Mononuclear cell (primary cell): ENCODE measurements around the gene LAMTOR4. TPM values are rescaled to one million over a fixed set of nuclear protein-coding genes. Genes with fewer than 3 reads are reported as not detected.
A peak's percentile ranks its signal among the peaks of the same experiment; 100 is the strongest.
"Not testable (repeated sequence)": the region's sequence is repeated elsewhere in the genome, so short reads cannot be mapped to it uniquely, and the experiment has no call there.

Source experiments
- H3K27me3 ChIP-seq: 2 replicates; pipeline ENCODE4 v1.6.0; 2011; ENCODE audit warnings: low read length, control low read depth; ENCODE audit not compliant: insufficient read depth
- H3K4me1 ChIP-seq: 2 replicates; pipeline ENCODE4 v1.5.1; 2011; ENCODE audit warnings: mild to moderate bottlenecking, low read length, control low read depth; ENCODE audit not compliant: insufficient read depth
- H3K4me3 ChIP-seq: 2 replicates; pipeline ENCODE4 v1.5.1; 2011; ENCODE audit warnings: mild to moderate bottlenecking, low read length, moderate library complexity
- H3K9me3 ChIP-seq: 2 replicates; pipeline ENCODE4 v1.5.1; 2011; ENCODE audit warnings: low read depth, mild to moderate bottlenecking, control low read depth, low read length
- total RNA-seq: library from RNA; depleted of rRNA; stranded (reverse); fragments of >200 nt; gene quantifications from one replicate; pipeline ENCODE4 v1.2.3, GENCODE V29; 2012

Gene LAMTOR4
- total RNA-seq, 1 donor, result 102 TPM

GRCh38 chr7:100118388-100119071 lies 30.2 kb upstream of the LAMTOR4 start:
- H3K9me3 ChIP-seq, result no peaks in the 10 kb centered on the region
- H3K4me1 ChIP-seq, result peaks cover 34% of the 10 kb centered on the region
- no peaks in the 10 kb centered on the region for H3K27me3 ChIP-seq
- peak overlapping the region; percentile 83 for H3K4me3 ChIP-seq

GRCh38 chr7:100119072-100119969 lies 29.4 kb upstream of the LAMTOR4 start, which contains the start of the genes CNPY4 and TAF6:
CNPY4 (plus strand) TSS chr7:100119634; CDS start chr7:100119745, 111 bp downstream.
TAF6 (minus strand) TSS chr7:100119358; CDS start chr7:100114209, 5,149 bp downstream.
- no peaks in the 10 kb centered on the region for H3K27me3 ChIP-seq
- peaks cover 37% of the 10 kb centered on the region for H3K4me1 ChIP-seq
- peak within 1 kb of the TSS; percentile 83 for H3K4me3 ChIP-seq
- no peaks in the 10 kb centered on the region for H3K9me3 ChIP-seq

- no peaks in the 10 kb centered on the region for H3K27me3 ChIP-seq
- H3K4me3 ChIP-seq, result peak overlapping the region; percentile 83
- H3K9me3 ChIP-seq, result no peaks in the 10 kb centered on the region
- peaks cover 45% of the 10 kb centered on the region for H3K4me1 ChIP-seq
Observed at GRCh38 chr7:100119970-100120732, 28.6 kb upstream of the LAMTOR4 start.

- Histone ChIP-seq H3K27me3 (no peaks in the 10 kb centered on the region), H3K4me3 (no peak overlapping the region), H3K9me3 (no peaks in the 10 kb centered on the region), H3K4me1 (peaks cover 50% of the 10 kb centered on the region)
Observed at GRCh38 chr7:100120733-100121036, 28.0 kb upstream of the LAMTOR4 start.

- Histone ChIP-seq H3K27me3 (no peaks in the 10 kb centered on the region), H3K4me3 (no peak overlapping the region), H3K9me3 (no peaks in the 10 kb centered on the region), H3K4me1 (peaks cover 60% of the 10 kb centered on the region)
Observed at GRCh38 chr7:100122067-100122466, 26.7 kb upstream of the LAMTOR4 start.

- H3K4me1 ChIP-seq, result peaks cover 61% of the 10 kb centered on the region
- no peak overlapping the region for H3K4me3 ChIP-seq
- H3K9me3 ChIP-seq, result no peaks in the 10 kb centered on the region
Observed at GRCh38 chr7:100122568-100122967, 26.1 kb upstream of the LAMTOR4 start.

GRCh38 chr7:100124301-100125230 lies 24.2 kb upstream of the LAMTOR4 start:
- Histone ChIP-seq H3K27me3 (no peaks in the 10 kb centered on the region), H3K9me3 (no peaks in the 10 kb centered on the region), H3K4me3 (no peak overlapping the region), H3K4me1 (peaks cover 61% of the 10 kb centered on the region)

More at GRCh38 chr7:100122568-100122967, 26.1 kb upstream of the LAMTOR4 start:
- H3K27me3 ChIP-seq, result no peaks in the 10 kb centered on the region

GRCh38 chr7:100126239-100126930 lies 22.3 kb upstream of the LAMTOR4 start:
- Histone ChIP-seq H3K4me3 (peak overlapping the region; percentile 91), H3K9me3 (no peaks in the 10 kb centered on the region), H3K4me1 (peaks cover 58% of the 10 kb centered on the region), H3K27me3 (no peaks in the 10 kb centered on the region)

- Histone ChIP-seq H3K9me3 (no peaks in the 10 kb centered on the region), H3K4me3 (peak within 1 kb of the TSS; percentile 91), H3K4me1 (peaks cover 57% of the 10 kb centered on the region), H3K27me3 (no peaks in the 10 kb centered on the region)
Observed at GRCh38 chr7:100126931-100127865, 21.5 kb upstream of the LAMTOR4 start, which contains the start of gene MBLAC1. MBLAC1 (plus strand) TSS chr7:100126967; CDS start chr7:100127396, 429 bp downstream.

- Histone ChIP-seq H3K9me3 (no peaks in the 10 kb centered on the region), H3K27me3 (no peaks in the 10 kb centered on the region), H3K4me3 (peak overlapping the region; percentile 91), H3K4me1 (peaks cover 50% of the 10 kb centered on the region)
Observed at GRCh38 chr7:100127866-100128636, 20.7 kb upstream of the LAMTOR4 start.

- H3K4me3 ChIP-seq, result no peak overlapping the region
- H3K4me1 ChIP-seq, result peaks cover 50% of the 10 kb centered on the region
- H3K9me3 ChIP-seq, result no peaks in the 10 kb centered on the region
Observed at GRCh38 chr7:100128637-100128963, 20.1 kb upstream of the LAMTOR4 start.

GRCh38 chr7:100130220-100130607 lies 18.5 kb upstream of the LAMTOR4 start:
- H3K4me1 ChIP-seq, result peaks cover 38% of the 10 kb centered on the region
- not testable (repeated sequence) for H3K27me3 ChIP-seq, H3K9me3 ChIP-seq, H3K4me3 ChIP-seq

More at GRCh38 chr7:100128637-100128963, 20.1 kb upstream of the LAMTOR4 start:
- no peaks in the 10 kb centered on the region for H3K27me3 ChIP-seq
